ENCODE measurements around the gene MAN2B2. TPM values are rescaled to one million over a fixed set of nuclear protein-coding genes. Genes with fewer than 3 reads are reported as not detected.

MAN2B2 gene
- total and polyA plus RNA-seq, 8 donors = 6.1 to 49.4 (median 13.9) TPM

- no peak for DNase-seq
- Histone ChIP-seq H3K27ac (no peak overlapping the region), H3K4me1 (no peaks in the 10 kb centered on the region), H3K36me3 (no peaks in the 10 kb centered on the region), H3K4me3 (no peak overlapping the region), H3K27me3 (peaks cover 0 to 36% (median 0%) of the 10 kb centered on the region in 3 donors), H3K9me3 (no peaks in the 10 kb centered on the region)
- intact Hi-C loops (cut with DNase I; ENCODE audit: low total_unique reads) = no loop called here
- 42 to 52% (median 49%) methylated on average over 8 to 9 of the region's 9 CpGs for WGBS, 5 donors
- TF ChIP-seq CTCF (IDR thresholded peaks at IDR 0.05) (no peak), POLR2A (IDR thresholded peaks at IDR 0.05) (no peak), EP300 (IDR thresholded peaks at IDR 0.05) (no peak), POLR2AphosphoS5 (IDR thresholded peaks at IDR 0.05) (no peak)
Measured at GRCh38 chr4:6526671-6527091, 48.3 kb upstream of the MAN2B2 start.

- no peak for TF ChIP-seq POLR2A (IDR thresholded peaks at IDR 0.05)
- TF ChIP-seq POLR2AphosphoS5 (IDR thresholded peaks at IDR 0.05) = no peak
- TF ChIP-seq CTCF (IDR thresholded peaks at IDR 0.05) = no peak
- TF ChIP-seq EP300 (IDR thresholded peaks at IDR 0.05) = no peak
- Histone ChIP-seq H3K27ac (no peak overlapping the region), H3K4me1 (no peaks in the 10 kb centered on the region), H3K4me3 (no peak overlapping the region), H3K27me3 (peaks cover 0 to 36% (median 0%) of the 10 kb centered on the region in 3 donors), H3K9me3 (no peaks in the 10 kb centered on the region), H3K36me3 (no peaks in the 10 kb centered on the region)
- intact Hi-C loops (cut with DNase I; ENCODE audit: low total_unique reads) = no loop called here
- whole genome bisulfite sequencing, 5 donors = 81 to 97% (median 89%) methylated on average over 3 to 8 of the region's 8 CpGs
- no peak for DNase-seq
Measured at GRCh38 chr4:6527259-6527658, 47.7 kb upstream of the MAN2B2 start.

- intact Hi-C loops (cut with DNase I; ENCODE audit: low total_unique reads) = no loop called here
- H3K27me3 ChIP-seq = peaks cover 0 to 37% (median 0%) of the 10 kb centered on the region in 3 donors
- DNase-seq = no peak
- H3K36me3 ChIP-seq = no peaks in the 10 kb centered on the region
- H3K4me1 ChIP-seq = no peaks in the 10 kb centered on the region
- no peak overlapping the region for H3K27ac ChIP-seq
- WGBS, 5 donors = 73 to 79% (median 78%) methylated on average over 19 to 26 of the region's 26 CpGs
- TF ChIP-seq EP300 (IDR thresholded peaks at IDR 0.05) (no peak), POLR2AphosphoS5 (IDR thresholded peaks at IDR 0.05) (no peak), POLR2A (IDR thresholded peaks at IDR 0.05) (no peak), CTCF (IDR thresholded peaks at IDR 0.05) (no peak)
- no peak overlapping the region for H3K4me3 ChIP-seq
- H3K9me3 ChIP-seq = peaks cover 0 to 3% (median 1%) of the 10 kb centered on the region in 4 donors
Measured at GRCh38 chr4:6527683-6528595, 47.0 kb upstream of the MAN2B2 start.

GRCh38 chr4:6529021-6529420, 46.0 kb upstream of the MAN2B2 start:
- Histone ChIP-seq H3K27ac (no peak overlapping the region), H3K36me3 (no peaks in the 10 kb centered on the region), H3K4me3 (no peak overlapping the region), H3K27me3 (peaks cover 0 to 37% (median 0%) of the 10 kb centered on the region in 3 donors), H3K9me3 (peaks cover 0 to 4% (median 1%) of the 10 kb centered on the region in 4 donors), H3K4me1 (no peaks in the 10 kb centered on the region)
- DNase-seq = peak in 1 of 2 donors; percentile 41
- intact Hi-C loops (cut with DNase I; ENCODE audit: low total_unique reads) = no loop called here
- no peak for TF ChIP-seq CTCF (IDR thresholded peaks at IDR 0.05)
- 43 to 57% (median 44%) methylated on average over 6 to 10 of the region's 10 CpGs for whole genome bisulfite sequencing, 5 donors
